Measurements from ENCODE around the gene MAD2L2.

DNA sequence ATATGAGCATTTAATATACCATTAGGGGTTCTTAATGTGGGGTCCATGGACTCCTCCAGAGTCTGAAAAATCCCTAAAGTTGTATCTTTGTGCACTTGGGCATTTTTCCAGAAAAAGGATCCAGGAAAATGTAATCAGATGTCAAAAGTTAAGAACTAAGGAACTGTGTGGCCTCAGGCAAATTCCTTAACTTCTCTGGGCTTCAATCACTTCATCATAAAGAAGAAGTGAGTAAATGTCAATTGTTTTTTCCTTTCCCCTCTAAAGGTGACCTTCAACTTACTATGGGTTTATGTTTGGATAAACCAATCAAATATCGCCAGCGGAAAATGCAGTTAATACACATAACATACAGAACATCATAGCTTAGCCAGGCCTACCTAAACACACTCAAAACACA is 2.5 kb downstream of the MAD2L2 start:
- TF ChIP-seq, protein P1, sequence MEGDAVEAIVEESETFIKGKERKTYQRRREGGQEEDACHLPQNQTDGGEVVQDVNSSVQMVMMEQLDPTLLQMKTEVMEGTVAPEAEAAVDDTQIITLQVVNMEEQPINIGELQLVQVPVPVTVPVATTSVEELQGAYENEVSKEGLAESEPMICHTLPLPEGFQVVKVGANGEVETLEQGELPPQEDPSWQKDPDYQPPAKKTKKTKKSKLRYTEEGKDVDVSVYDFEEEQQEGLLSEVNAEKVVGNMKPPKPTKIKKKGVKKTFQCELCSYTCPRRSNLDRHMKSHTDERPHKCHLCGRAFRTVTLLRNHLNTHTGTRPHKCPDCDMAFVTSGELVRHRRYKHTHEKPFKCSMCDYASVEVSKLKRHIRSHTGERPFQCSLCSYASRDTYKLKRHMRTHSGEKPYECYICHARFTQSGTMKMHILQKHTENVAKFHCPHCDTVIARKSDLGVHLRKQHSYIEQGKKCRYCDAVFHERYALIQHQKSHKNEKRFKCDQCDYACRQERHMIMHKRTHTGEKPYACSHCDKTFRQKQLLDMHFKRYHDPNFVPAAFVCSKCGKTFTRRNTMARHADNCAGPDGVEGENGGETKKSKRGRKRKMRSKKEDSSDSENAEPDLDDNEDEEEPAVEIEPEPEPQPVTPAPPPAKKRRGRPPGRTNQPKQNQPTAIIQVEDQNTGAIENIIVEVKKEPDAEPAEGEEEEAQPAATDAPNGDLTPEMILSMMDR (IDR thresholded peaks at IDR 0.05), result no peak
- TF ChIP-seq POLR2A (IDR thresholded peaks at IDR 0.05), result no peak
